NCI-H1417 treated with DMSO at 0.1 percent for 48 hours (cell line): ENCODE measurements around the gene ZNF121.
A peak's percentile ranks its signal among the peaks of the same experiment; 100 is the strongest.

Source experiments
- DNase-seq: peaks from one replicate; lab custom pipeline; 2025; lab: John Stamatoyannopoulos, UW

Gene ZNF121

GRCh38 chr19:9538183-9539058 lies 45.9 kb downstream of the ZNF121 start, which contains the start of gene ZNF426:
TSS of gene ZNF426 (minus strand) at chr19:9538645. CDS start at chr19:9536232, 2,413 bp downstream.
- DNase-seq: peak; percentile 4

- no peak for DNase-seq
These were observed 48.4 kb downstream of the ZNF121 start for GRCh38 chr19:9535934-9536333.

GRCh38 chr19:9531933-9532332 lies 52.4 kb downstream of the ZNF121 start:
- no peak for DNase-seq

- no peak for DNase-seq
These were observed 55.5 kb downstream of the ZNF121 start for GRCh38 chr19:9528757-9529336.

GRCh38 chr19:9523885-9524474 lies 60.3 kb downstream of the ZNF121 start:
- no peak for DNase-seq
